Adrenal gland (tissue), 5 donors: ENCODE results near the gene AGBL4.

Source experiments
- CTCF ChIP-seq, 6 experiments: fragments of 450-650 bp in 4 of 6; fragments of 200-600 bp in 2 of 6; sonication (generic) in 1 of 6; IDR thresholded peaks; 1 replicate in 5 of 6; 2 replicates in 1 of 6; pipeline versions ENCODE4 v1.5.1 to v1.8.0; 2016 to 2021; ENCODE audit warnings: antibody characterized with exemption in 6 of 6, mild to moderate bottlenecking in 2 of 6, moderate library complexity in 1 of 6
- POLR2A ChIP-seq, 2 donors: fragments of 450-650 bp; IDR thresholded peaks; one replicate each; pipeline ENCODE4 v1.6.1; 2017; ENCODE audit warnings: antibody characterized with exemption in 2 of 2, mild to moderate bottlenecking in 2 of 2, moderate library complexity in 1 of 2
- donor health status: DM: no; HTN: no; CAD: no.

GRCh38 chr1:48743480-48743879 lies 1280.3 kb downstream of the AGBL4 start:
- TF ChIP-seq CTCF (IDR thresholded peaks at IDR 0.05) = no peak
- no peak for TF ChIP-seq POLR2A (IDR thresholded peaks at IDR 0.05)
